GM03348 (cell line): ENCODE results near the gene BMP10.

Source experiments
- DNase-seq: peaks from one replicate; pipeline ENCODE4 v3.0.0; 2012; ENCODE audit warnings: low spot score

The BMP10 gene

GRCh38 chr2:68819556-68819955 is 51.6 kb downstream of the BMP10 start:
- DNase-seq: no peak

- no peak for DNase-seq
These were observed 53.9 kb downstream of the BMP10 start for GRCh38 chr2:68817306-68817705.
